ENCODE results near the gene WNT7A. TPM values are rescaled to one million over a fixed set of nuclear protein-coding genes. Genes with fewer than 3 reads are reported as not detected.

WNT7A gene
- total RNA-seq, 2 experiments from 2014 or later, result 22.4 to 24.7 TPM

GRCh38 chr3:13851091-13851849, 28.6 kb downstream of the WNT7A start:
- no peaks in the 10 kb centered on the region for H3K27me3 ChIP-seq (ENCODE audit: control insufficient read depth in 1 of 2, insufficient read depth in 2 of 2, low read length in 2 of 2)
- Mint-ChIP-seq H3K4me1 (ENCODE audit: low read depth) (peaks cover 42% of the 10 kb centered on the region), H3K9me3 (no peaks in the 10 kb centered on the region), H3K4me3 (no peak overlapping the region), H3K27ac (no peak overlapping the region), H3K27me3 (no peaks in the 10 kb centered on the region), H3K36me3 (ENCODE audit: low read depth) (peaks cover 66% of the 10 kb centered on the region)
- ATAC-seq (ENCODE audit: poor library complexity) (no peak), DNase-seq (no peak)
- H3K36me3 ChIP-seq (ENCODE audit: insufficient read depth, low read length), result peaks cover 32% of the 10 kb centered on the region
- no peak overlapping the region for H3K4me3 ChIP-seq (ENCODE audit: low read length)
- ChIA-PET POLR2A (no interaction called here), CTCF (no interaction called here)
- peaks cover 47% of the 10 kb centered on the region for H3K4me1 ChIP-seq (ENCODE audit: insufficient read depth, low read length)
- no peaks in the 10 kb centered on the region for H3K9me3 ChIP-seq (ENCODE audit: control insufficient read depth in 1 of 2, insufficient read depth in 1 of 2, low read length in 2 of 2)
- intact Hi-C loops (cut with DNase I, micrococcal nuclease), result no loop called here
- H3K27ac ChIP-seq (ENCODE audit: low read depth in 1 of 2, low read length in 2 of 2), result no peak overlapping the region
- TF ChIP-seq CTCF (IDR thresholded peaks at IDR 0.05), result no peak

GRCh38 chr3:13850161-13850945, 29.5 kb downstream of the WNT7A start:
- no peak overlapping the region for H3K27ac ChIP-seq (ENCODE audit: low read depth in 1 of 2, low read length in 2 of 2)
- peaks cover 42% of the 10 kb centered on the region for H3K4me1 Mint-ChIP-seq (ENCODE audit: low read depth)
- H3K9me3 Mint-ChIP-seq, result no peaks in the 10 kb centered on the region
- TF ChIP-seq CTCF (IDR thresholded peaks at IDR 0.05), result no peak
- DNase-seq, result no peak
- ChIA-PET POLR2A (no interaction called here), CTCF (no interaction called here)
- no peak overlapping the region for H3K4me3 Mint-ChIP-seq
- intact Hi-C loops (cut with DNase I, micrococcal nuclease), result no loop called here
- no peaks in the 10 kb centered on the region for H3K9me3 ChIP-seq (ENCODE audit: control insufficient read depth in 1 of 2, insufficient read depth in 1 of 2, low read length in 2 of 2)
- peaks cover 66% of the 10 kb centered on the region for H3K36me3 Mint-ChIP-seq (ENCODE audit: low read depth)
- H3K27me3 ChIP-seq (ENCODE audit: control insufficient read depth in 1 of 2, insufficient read depth in 2 of 2, low read length in 2 of 2), result no peaks in the 10 kb centered on the region
- ATAC-seq (ENCODE audit: poor library complexity), result no peak
- H3K4me1 ChIP-seq (ENCODE audit: insufficient read depth, low read length), result peaks cover 47% of the 10 kb centered on the region
- no peak overlapping the region for H3K4me3 ChIP-seq (ENCODE audit: low read length)
- H3K36me3 ChIP-seq (ENCODE audit: insufficient read depth, low read length), result peaks cover 34% of the 10 kb centered on the region
- no peaks in the 10 kb centered on the region for H3K27me3 Mint-ChIP-seq
- no peak overlapping the region for H3K27ac Mint-ChIP-seq

- no peak overlapping the region for H3K27ac ChIP-seq (ENCODE audit: low read depth in 1 of 2, low read length in 2 of 2)
- no peak for DNase-seq
- POLR2A ChIA-PET, result interaction anchor here (0.6 to 1.4 kb wide), 3 partner anchors 11 to 183 kb away, joined by 3 to 5 read pairs (median 3); no protein-coding TSS in a partner anchor
- H3K27me3 Mint-ChIP-seq, result no peaks in the 10 kb centered on the region
- no peak overlapping the region for H3K27ac Mint-ChIP-seq
- peaks cover 41% of the 10 kb centered on the region for H3K4me1 ChIP-seq (ENCODE audit: insufficient read depth, low read length)
- CTCF ChIA-PET, result no interaction called here
- intact Hi-C loops (cut with DNase I, micrococcal nuclease), result no loop called here
- no peaks in the 10 kb centered on the region for H3K9me3 Mint-ChIP-seq
- peaks cover 32% of the 10 kb centered on the region for H3K36me3 ChIP-seq (ENCODE audit: insufficient read depth, low read length)
- H3K9me3 ChIP-seq (ENCODE audit: control insufficient read depth in 1 of 2, insufficient read depth in 1 of 2, low read length in 2 of 2), result no peaks in the 10 kb centered on the region
- H3K4me3 ChIP-seq (ENCODE audit: low read length), result no peak overlapping the region
- peaks cover 58% of the 10 kb centered on the region for H3K36me3 Mint-ChIP-seq (ENCODE audit: low read depth)
- peaks cover 38% of the 10 kb centered on the region for H3K4me1 Mint-ChIP-seq (ENCODE audit: low read depth)
- no peaks in the 10 kb centered on the region for H3K27me3 ChIP-seq (ENCODE audit: control insufficient read depth in 1 of 2, insufficient read depth in 2 of 2, low read length in 2 of 2)
- ATAC-seq (ENCODE audit: poor library complexity), result no peak
- no peak for TF ChIP-seq CTCF (IDR thresholded peaks at IDR 0.05)
- H3K4me3 Mint-ChIP-seq, result no peak overlapping the region
These were observed 30.9 kb downstream of the WNT7A start for GRCh38 chr3:13849018-13849417.

Data from CD4-positive, alpha-beta T cell (primary cell).